Stimulated activated naive B cell treated with anti-CD40 and anti-IgM and Interleukin-4, amounts not matched to agents 10 μg/mL and 1 μg/mL and 100 μg/mL, for 72 hours (primary cell): ENCODE data around the gene PAOX.

Experiments
- ATAC-seq, 2 donors: fragments of 150-1000 bp; cut with Tn5 transposase; replicated peaks; 2 replicates each; pipeline ENCODE4 v1.10.0; 2021; ENCODE audit warnings: moderate library complexity in 1 of 2
- DNase-seq: peaks from one replicate; pipeline ENCODE4 v3.0.0; 2021
- H3K27ac Mint-ChIP-seq: one replicate; pipeline ENCODE4 v1.8.0; 2022; ENCODE audit warnings: mild to moderate bottlenecking, mixed read lengths
- H3K27me3 Mint-ChIP-seq, 2 donors: one replicate each; pipeline ENCODE4 v1.8.0; 2022; ENCODE audit warnings: mixed read lengths in 2 of 2
- H3K36me3 Mint-ChIP-seq, 2 donors: one replicate each; pipeline ENCODE4 v1.8.0; 2022; ENCODE audit warnings: mixed read lengths in 2 of 2, mild to moderate bottlenecking in 1 of 2
- H3K4me1 Mint-ChIP-seq, 2 donors: one replicate each; pipeline ENCODE4 v1.8.0; 2022; ENCODE audit warnings: mixed read lengths in 2 of 2, mild to moderate bottlenecking in 1 of 2
- H3K4me3 Mint-ChIP-seq, 2 donors: one replicate each; pipeline ENCODE4 v1.8.0; 2022; ENCODE audit warnings: mild to moderate bottlenecking in 2 of 2, mixed read lengths in 2 of 2, moderate library complexity in 1 of 2
- H3K9me3 Mint-ChIP-seq, 2 donors: one replicate each; pipeline ENCODE4 v1.8.0; 2022; ENCODE audit warnings: mixed read lengths in 2 of 2, mild to moderate bottlenecking in 1 of 2

PAOX gene

GRCh38 chr10:133355266-133355665 lies 23.8 kb upstream of the PAOX start:
- Mint-ChIP-seq H3K36me3 (peaks cover 4 to 7% of the 10 kb centered on the region in 2 donors), H3K4me1 (peaks cover 11 to 20% of the 10 kb centered on the region in 2 donors), H3K9me3 (no peaks in the 10 kb centered on the region), H3K27me3 (no peaks in the 10 kb centered on the region), H3K27ac (no peak overlapping the region), H3K4me3 (no peak overlapping the region)
- ATAC-seq = no peak
- DNase-seq = no peak

DNA sequence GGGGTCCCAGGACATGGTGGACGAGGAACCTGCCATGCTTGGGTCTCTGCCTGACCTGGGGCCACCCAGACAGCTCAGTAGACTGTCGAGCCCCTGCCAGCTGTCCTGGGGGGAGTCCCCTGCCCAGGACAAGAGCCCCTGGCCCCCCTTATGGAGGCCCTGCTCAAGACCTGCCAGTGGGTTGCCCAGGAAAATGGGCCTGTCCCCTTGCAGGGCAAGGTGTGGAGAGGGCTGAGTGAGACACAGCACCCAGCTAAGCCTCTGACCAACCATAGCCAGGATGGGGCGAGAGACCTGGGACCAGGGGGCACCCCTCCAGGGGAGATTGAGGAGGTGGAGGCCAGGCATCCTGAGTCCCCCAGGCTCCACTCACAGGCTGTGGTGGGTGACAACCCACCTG lies 23.1 kb upstream of the PAOX start:
- Mint-ChIP-seq H3K9me3 (no peaks in the 10 kb centered on the region), H3K36me3 (peaks cover 4 to 7% of the 10 kb centered on the region in 2 donors), H3K27ac (peak overlapping the region; percentile 3), H3K27me3 (no peaks in the 10 kb centered on the region), H3K4me1 (peaks cover 14 to 27% of the 10 kb centered on the region in 2 donors), H3K4me3 (peak overlapping the region; percentile 77 to 82)
- ATAC-seq (no peak), DNase-seq (no peak)

GRCh38 chr10:133356549-133357284 lies 22.3 kb upstream of the PAOX start:
- peaks cover 21 to 35% of the 10 kb centered on the region in 2 donors for H3K4me1 Mint-ChIP-seq
- peak overlapping the region; percentile 65 for H3K27ac Mint-ChIP-seq
- ATAC-seq (no peak), DNase-seq (no peak)
- H3K36me3 Mint-ChIP-seq = peaks cover 9 to 12% of the 10 kb centered on the region in 2 donors
- no peaks in the 10 kb centered on the region for H3K9me3 Mint-ChIP-seq
- no peaks in the 10 kb centered on the region for H3K27me3 Mint-ChIP-seq
- H3K4me3 Mint-ChIP-seq = peak overlapping the region; percentile 77 to 84

DNA sequence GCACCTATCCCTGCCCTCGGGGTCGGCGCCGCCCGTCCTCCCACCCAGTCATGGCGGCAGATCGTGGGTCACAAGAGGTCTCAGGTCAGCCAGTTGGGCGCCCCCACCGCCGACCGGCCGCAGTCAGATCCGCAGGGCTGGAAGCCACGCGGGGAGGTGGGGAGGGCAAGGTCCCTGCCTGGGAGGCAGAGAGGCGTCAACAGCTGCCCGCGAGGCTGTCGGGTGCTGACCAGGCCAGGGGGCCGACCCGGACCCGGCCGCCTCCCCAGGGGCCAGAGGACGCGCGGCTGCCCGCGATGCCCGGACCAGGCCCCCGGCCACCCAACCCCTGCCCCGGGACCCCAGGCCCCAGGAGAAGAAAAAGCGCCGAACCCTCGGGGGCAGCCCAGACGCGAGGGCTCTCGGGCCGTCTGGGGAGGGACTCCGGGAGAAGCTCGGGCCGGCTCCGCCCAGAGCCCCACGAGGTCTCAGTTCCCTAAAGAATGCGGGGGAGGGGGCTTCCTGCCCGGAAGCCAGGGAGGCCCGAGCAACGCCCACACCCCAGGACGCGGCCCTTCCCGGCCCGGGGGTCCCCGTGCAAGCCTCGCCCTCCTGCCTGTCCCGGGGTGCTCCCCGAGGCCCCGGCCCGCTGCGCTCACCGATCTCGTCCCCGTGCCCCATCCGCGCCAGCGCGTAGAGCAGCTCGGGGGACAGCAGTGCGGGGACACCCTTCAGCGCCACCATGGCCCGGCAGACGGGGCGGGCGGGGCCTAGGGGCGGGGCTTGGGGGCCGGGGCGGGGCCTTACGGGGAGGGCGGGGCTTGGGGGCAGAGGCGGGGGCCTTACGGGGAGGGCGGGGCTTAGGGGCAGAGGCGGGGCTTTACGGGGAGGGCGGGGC lies 21.5 kb upstream of the PAOX start, which contains the start of gene FUOM:
Gene FUOM (minus strand): TSS at position 735 of the 877 bp plus-strand sequence. CDS start 12 bp downstream, at position 723.
- no peaks in the 10 kb centered on the region for H3K9me3 Mint-ChIP-seq
- H3K36me3 Mint-ChIP-seq = peaks cover 15 to 18% of the 10 kb centered on the region in 2 donors
- peak within 1 kb of the TSS; percentile 77 to 84 for H3K4me3 Mint-ChIP-seq
- H3K27me3 Mint-ChIP-seq = no peaks in the 10 kb centered on the region
- peak within 1 kb of the TSS; percentile 65 for H3K27ac Mint-ChIP-seq
- peaks cover 26 to 41% of the 10 kb centered on the region in 2 donors for H3K4me1 Mint-ChIP-seq
- DNase-seq (peak; percentile 85), ATAC-seq (peak; percentile 83 to 87)

DNA sequence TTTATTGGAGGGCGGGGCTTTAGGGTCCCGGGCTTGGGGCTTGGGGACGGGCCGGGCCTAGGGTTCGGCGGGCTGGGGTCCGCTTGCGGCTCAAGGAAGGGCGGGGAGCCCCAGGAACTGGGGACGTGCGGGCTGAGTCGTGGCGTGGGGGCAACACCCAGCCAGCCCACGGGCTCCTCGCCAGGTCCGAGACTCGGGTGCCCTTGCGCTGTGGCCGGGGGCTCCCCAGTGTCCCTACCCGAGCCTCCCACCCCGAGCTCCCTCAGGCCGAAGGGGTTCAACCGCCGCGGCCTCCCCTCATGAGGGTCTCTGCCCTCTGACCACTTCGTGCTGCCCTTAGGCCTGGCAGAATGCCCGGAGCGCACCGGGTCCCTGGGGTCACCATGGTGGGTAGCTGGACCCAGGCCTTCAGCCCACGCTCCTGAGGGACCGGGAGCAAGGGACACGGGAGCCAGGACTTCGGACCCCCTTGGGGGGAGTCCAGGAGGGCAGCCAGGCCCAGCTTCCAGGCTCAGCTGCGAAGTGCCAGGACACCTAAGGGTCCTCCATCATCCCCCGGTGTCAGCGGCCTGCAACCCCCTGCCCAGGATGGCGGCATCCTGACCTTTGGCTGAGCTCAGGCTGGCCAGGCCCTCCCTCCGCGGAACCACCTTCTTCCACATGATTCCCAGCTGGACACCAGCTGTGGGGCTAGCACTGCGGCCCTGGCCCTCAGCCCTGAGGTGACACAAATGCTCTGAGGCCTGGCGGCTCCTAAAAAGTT lies 20.7 kb upstream of the PAOX start:
- DNase-seq = no peak
- Mint-ChIP-seq H3K27me3 (no peaks in the 10 kb centered on the region), H3K4me1 (peaks cover 26 to 41% of the 10 kb centered on the region in 2 donors), H3K9me3 (no peaks in the 10 kb centered on the region), H3K27ac (no peak overlapping the region), H3K4me3 (peak overlapping the region in 1 of 2 donors; percentile 19), H3K36me3 (peaks cover 19 to 22% of the 10 kb centered on the region in 2 donors)
- no peak for ATAC-seq

GRCh38 chr10:133358925-133359310 lies 20.1 kb upstream of the PAOX start:
- Mint-ChIP-seq H3K36me3 (peaks cover 19 to 23% of the 10 kb centered on the region in 2 donors), H3K9me3 (no peaks in the 10 kb centered on the region), H3K4me1 (peaks cover 25 to 41% of the 10 kb centered on the region in 2 donors), H3K4me3 (peak overlapping the region in 1 of 2 donors; percentile 19), H3K27me3 (no peaks in the 10 kb centered on the region), H3K27ac (no peak overlapping the region)
- ATAC-seq (no peak), DNase-seq (no peak)

DNA sequence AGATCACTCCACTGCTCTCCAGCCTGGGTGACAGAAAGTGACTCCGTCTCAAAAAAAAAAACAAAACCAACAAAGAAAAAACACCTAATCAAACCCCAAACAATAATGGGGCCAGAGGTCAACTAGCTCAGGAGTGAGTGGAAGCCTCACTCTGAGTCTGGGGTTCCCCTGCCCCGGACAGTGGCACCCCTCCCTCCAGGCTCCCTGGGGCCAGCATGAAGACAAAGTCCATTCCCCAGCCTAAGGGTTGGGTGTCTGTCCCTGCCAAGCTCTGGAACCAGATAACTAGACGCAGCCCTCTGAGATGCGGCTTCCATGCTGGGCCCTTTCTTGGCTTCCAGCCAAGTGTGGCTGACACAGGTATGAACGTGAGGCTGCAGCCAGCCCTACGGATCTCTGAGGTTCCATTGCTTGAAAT lies 19.5 kb upstream of the PAOX start:
- peaks cover 24 to 41% of the 10 kb centered on the region in 2 donors for H3K4me1 Mint-ChIP-seq
- no peak for ATAC-seq
- H3K27ac Mint-ChIP-seq = no peak overlapping the region
- H3K27me3 Mint-ChIP-seq = no peaks in the 10 kb centered on the region
- H3K36me3 Mint-ChIP-seq = peaks cover 22 to 25% of the 10 kb centered on the region in 2 donors
- no peak overlapping the region for H3K4me3 Mint-ChIP-seq
- H3K9me3 Mint-ChIP-seq = no peaks in the 10 kb centered on the region
- no peak for DNase-seq

GRCh38 chr10:133359972-133360610 lies 19.0 kb upstream of the PAOX start:
- Mint-ChIP-seq H3K27ac (peak overlapping the region; percentile 57), H3K4me1 (peaks cover 24 to 41% of the 10 kb centered on the region in 2 donors), H3K36me3 (peaks cover 25 to 28% of the 10 kb centered on the region in 2 donors), H3K27me3 (no peaks in the 10 kb centered on the region), H3K9me3 (no peaks in the 10 kb centered on the region), H3K4me3 (no peak overlapping the region)
- ATAC-seq = no peak
- no peak for DNase-seq

DNA sequence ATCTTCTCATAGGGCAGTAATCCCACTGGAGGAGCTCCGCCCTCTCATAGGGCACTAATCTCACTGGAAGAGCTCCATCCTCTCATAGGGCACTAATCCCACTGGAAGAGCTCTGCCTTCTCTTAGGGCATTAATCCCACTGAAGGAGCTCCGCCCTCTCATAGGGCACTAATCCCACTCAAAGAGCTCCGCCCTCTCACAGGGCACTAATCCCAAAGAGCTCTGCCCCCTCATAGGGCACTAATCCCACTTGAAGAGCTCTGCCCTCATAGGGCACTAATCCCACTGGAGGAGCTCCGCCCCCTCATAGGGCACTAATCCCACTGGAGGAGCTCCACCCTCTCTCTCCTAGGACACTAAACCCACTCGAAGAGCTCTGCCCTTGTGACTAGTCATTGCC lies 17.8 kb upstream of the PAOX start:
- Mint-ChIP-seq H3K27me3 (no peaks in the 10 kb centered on the region), H3K4me1 (peaks cover 21 to 33% of the 10 kb centered on the region in 2 donors), H3K36me3 (peaks cover 26 to 27% of the 10 kb centered on the region in 2 donors), H3K9me3 (no peaks in the 10 kb centered on the region), H3K27ac (peak overlapping the region; percentile 84), H3K4me3 (peak overlapping the region; percentile 64)
- ATAC-seq (no peak), DNase-seq (no peak)

GRCh38 chr10:133361773-133362441 lies 17.2 kb upstream of the PAOX start:
- peak overlapping the region; percentile 64 for H3K4me3 Mint-ChIP-seq
- H3K4me1 Mint-ChIP-seq = peaks cover 21 to 30% of the 10 kb centered on the region in 2 donors
- ATAC-seq (peak; percentile 53 to 54), DNase-seq (peak; percentile 39)
- no peaks in the 10 kb centered on the region for H3K27me3 Mint-ChIP-seq
- peaks cover 25 to 27% of the 10 kb centered on the region in 2 donors for H3K36me3 Mint-ChIP-seq
- H3K9me3 Mint-ChIP-seq = no peaks in the 10 kb centered on the region
- H3K27ac Mint-ChIP-seq = peak overlapping the region; percentile 84

DNA sequence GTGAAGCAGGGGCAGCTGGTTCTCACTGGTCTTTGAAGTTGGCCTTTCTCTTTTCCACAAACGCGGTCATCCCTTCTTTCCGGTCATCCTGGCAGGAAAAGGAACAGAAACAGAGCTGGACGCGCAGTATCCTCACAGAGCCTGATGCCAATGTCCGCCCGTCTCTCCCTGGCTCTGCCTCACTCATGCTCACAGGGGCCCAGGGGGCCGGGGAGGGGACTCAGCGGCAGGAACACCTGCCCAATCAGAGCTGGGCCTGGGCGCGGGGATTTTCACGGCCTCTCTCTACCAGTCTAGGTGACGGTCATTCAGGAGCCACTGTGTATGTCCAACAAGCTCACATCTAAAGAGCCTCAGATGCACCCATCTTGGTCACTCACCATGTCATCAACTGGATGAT lies 16.2 kb upstream of the PAOX start:
- no peaks in the 10 kb centered on the region for H3K9me3 Mint-ChIP-seq
- DNase-seq (no peak), ATAC-seq (no peak)
- H3K4me1 Mint-ChIP-seq = peaks cover 21 to 30% of the 10 kb centered on the region in 2 donors
- H3K27ac Mint-ChIP-seq = no peak overlapping the region
- H3K27me3 Mint-ChIP-seq = no peaks in the 10 kb centered on the region
- H3K4me3 Mint-ChIP-seq = no peak overlapping the region
- peaks cover 28 to 29% of the 10 kb centered on the region in 2 donors for H3K36me3 Mint-ChIP-seq

DNA sequence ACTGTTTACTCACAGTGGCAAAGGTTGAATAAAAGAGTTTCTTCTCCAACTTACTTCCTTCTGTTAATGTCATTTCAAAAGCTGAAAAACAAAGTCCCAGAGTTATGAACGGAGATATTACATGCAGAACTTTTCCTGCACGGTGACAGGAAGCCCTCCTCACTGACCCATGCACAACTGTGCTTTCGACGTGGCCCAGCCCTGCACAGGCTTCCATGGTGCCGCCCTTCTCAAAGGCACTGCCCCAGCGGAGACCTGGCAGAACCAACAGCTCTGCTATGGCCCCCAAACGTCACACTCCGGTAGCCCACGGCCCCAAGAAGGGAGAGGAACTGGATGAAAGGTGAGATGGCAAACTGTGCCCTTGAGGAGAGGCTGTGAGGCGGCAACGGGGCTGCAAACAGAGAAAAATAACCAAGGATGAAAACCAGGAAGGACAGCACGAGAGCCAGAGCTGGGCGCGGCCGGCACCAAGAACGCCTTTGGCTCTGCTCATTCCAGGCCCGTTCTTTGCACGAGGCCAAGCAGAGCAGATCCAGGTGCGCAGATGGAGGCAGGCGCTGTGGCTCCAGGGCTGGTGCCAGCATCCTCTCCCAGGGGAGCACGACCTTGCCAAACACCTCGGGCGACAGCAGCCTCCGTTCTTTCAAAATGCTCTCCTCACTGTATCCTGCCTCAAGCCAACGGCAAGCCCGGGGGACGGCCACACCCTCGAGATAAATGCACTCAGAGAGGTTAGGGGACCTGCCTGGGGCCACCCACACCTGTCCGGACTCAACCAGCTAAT lies 14.2 kb upstream of the PAOX start:
- DNase-seq = no peak
- Mint-ChIP-seq H3K36me3 (peaks cover 37 to 40% of the 10 kb centered on the region in 2 donors), H3K4me1 (peaks cover 19 to 25% of the 10 kb centered on the region in 2 donors), H3K27ac (no peak overlapping the region), H3K27me3 (no peaks in the 10 kb centered on the region), H3K9me3 (no peaks in the 10 kb centered on the region), H3K4me3 (no peak overlapping the region)
- ATAC-seq = no peak
